Astrocyte of the spinal cord (primary cell): ENCODE measurements around the gene SMARCAL1.

ENCODE experiments used
- DNase-seq: peaks from one replicate; pipeline ENCODE4 v3.0.0; 2011; ENCODE audit warnings: low read depth, low spot score
- H3K4me3 ChIP-seq: 2 replicates; pipeline ENCODE4 v1.5.1; 2011; ENCODE audit warnings: low read depth, mild to moderate bottlenecking, low read length, moderate library complexity
- CTCF ChIP-seq: IDR thresholded peaks from 2 replicates; pipeline ENCODE4 v1.5.1; 2012; ENCODE audit warnings: low read depth, mild to moderate bottlenecking, low read length, inconsistent platforms
- in situ Hi-C: cut with HindIII; loops from 2 replicates; pipeline ENCODE4 v1.10.0; 2017; ENCODE audit warnings: low sequenced_read_pairs

SMARCAL1 gene

GRCh38 chr2:216385478-216385877 lies 26.8 kb upstream of the SMARCAL1 start:
- H3K4me3 ChIP-seq = no peak overlapping the region
- in situ Hi-C loops = no loop called here
- TF ChIP-seq CTCF = no peak
- DNase-seq = no peak

GRCh38 chr2:216387262-216387661 lies 25.0 kb upstream of the SMARCAL1 start:
- TF ChIP-seq CTCF = no peak
- in situ Hi-C loops = no loop called here
- H3K4me3 ChIP-seq = no peak overlapping the region
- no peak for DNase-seq

- in situ Hi-C loops = no loop called here
- no peak overlapping the region for H3K4me3 ChIP-seq
- no peak for TF ChIP-seq CTCF
- DNase-seq = no peak
Observed at GRCh38 chr2:216388046-216388884, 24.0 kb upstream of the SMARCAL1 start.

- in situ Hi-C loops = no loop called here
- no peak for TF ChIP-seq CTCF
- no peak for DNase-seq
- H3K4me3 ChIP-seq = no peak overlapping the region
Observed at GRCh38 chr2:216389570-216389969, 22.7 kb upstream of the SMARCAL1 start.

GRCh38 chr2:216391401-216391800 lies 20.9 kb upstream of the SMARCAL1 start:
- TF ChIP-seq CTCF = no peak
- H3K4me3 ChIP-seq = no peak overlapping the region
- DNase-seq = no peak
- in situ Hi-C loops = no loop called here

GRCh38 chr2:216392018-216392562 lies 20.2 kb upstream of the SMARCAL1 start:
- in situ Hi-C loops = no loop called here
- no peak overlapping the region for H3K4me3 ChIP-seq

More at GRCh38 chr2:216392018-216392562, 20.2 kb upstream of the SMARCAL1 start:
- no peak for DNase-seq
- TF ChIP-seq CTCF = no peak
